ENCODE data around the gene C6. TPM values are rescaled to one million over a fixed set of nuclear protein-coding genes. Genes with fewer than 3 reads are reported as not detected.

C6 gene
- total and polyA plus RNA-seq, 2 of the 8 experiments (the other 6 are each of a cell fraction or from before 2014, with no cell fraction given): not detected

- TF ChIP-seq RAD21 (IDR thresholded peaks at IDR 0.05 in 1 of 2, conservative IDR thresholded peaks at IDR 0.05 in 1 of 2; ENCODE audit: low read depth in 2 of 2, low read length in 2 of 2) (no peak), HDAC2 (IDR thresholded peaks at IDR 0.05; ENCODE audit: borderline replicate concordance in 1 of 2, low read depth in 2 of 2, low read length in 2 of 2) (no peak), HDAC6 (IDR thresholded peaks at IDR 0.05; ENCODE audit: low read depth, low read length) (no peak)
Measured at GRCh38 chr5:41200506-41200905, 12.8 kb downstream of the C6 start (continued).

Data from H1 (cell line).